Neural cell (in vitro differentiated cells): ENCODE data around the gene VWA1. TPM values are rescaled to one million over a fixed set of nuclear protein-coding genes. Genes with fewer than 3 reads are reported as not detected.

Experiments used
- H2AFZ ChIP-seq: fragments of 200-600, 300-800 bp; sonication (generic), shearing (Covaris generic); 2 replicates; pipeline ENCODE4 v1.6.0; 2014; ENCODE audit warnings: low read depth, mild to moderate bottlenecking, antibody characterized with exemption, low read length, moderate library complexity
- H3F3A ChIP-seq: fragments of 200-600 bp; shearing (Covaris generic); 2 replicates; pipeline ENCODE4 v1.6.1; 2016; ENCODE audit warnings: mild to moderate bottlenecking, moderate library complexity, mixed read lengths, antibody characterized with exemption, low read length; ENCODE audit not compliant: insufficient read depth, poor library complexity, severe bottlenecking
- H3K27ac ChIP-seq: fragments of 200-600, 300-800 bp; sonication (generic), shearing (Covaris generic); 2 replicates; pipeline ENCODE4 v1.5.1; 2014; ENCODE audit warnings: mild to moderate bottlenecking, low read length, moderate library complexity
- H3K27me3 ChIP-seq: fragments of 300-800, 200-600 bp; sonication (generic), shearing (Covaris generic); 2 replicates; pipeline ENCODE4 v1.6.0; 2014; ENCODE audit warnings: mild to moderate bottlenecking, low read depth, low read length, moderate library complexity; ENCODE audit not compliant: insufficient read depth
- H3K36me3 ChIP-seq: fragments of 300-800, 200-600 bp; sonication (generic), shearing (Covaris generic); 2 replicates; pipeline ENCODE4 v1.5.1; 2014; ENCODE audit warnings: mild to moderate bottlenecking, antibody characterized with exemption, low read length, moderate library complexity; ENCODE audit not compliant: insufficient read depth
- H3K4me2 ChIP-seq: fragments of 300-800, 200-600 bp; sonication (generic), shearing (Covaris generic); 2 replicates; pipeline ENCODE4 v1.6.0; 2014; ENCODE audit warnings: mild to moderate bottlenecking, low read length
- H3K4me3 ChIP-seq: fragments of 300-800, 200-600 bp; sonication (generic), shearing (Covaris generic); 2 replicates; pipeline ENCODE4 v1.5.1; 2014; ENCODE audit warnings: mild to moderate bottlenecking, low read length, moderate library complexity
- H3K79me2 ChIP-seq: fragments of 200-600 bp; shearing (Covaris generic); replicated peaks from 2 replicates; pipeline ENCODE4 v1.6.0; 2014; ENCODE audit warnings: mild to moderate bottlenecking, low read length, moderate library complexity; ENCODE audit not compliant: insufficient read depth
- H3K9ac ChIP-seq: fragments of 300-800, 200-600 bp; sonication (generic), shearing (Covaris generic); 2 replicates; pipeline ENCODE4 v1.6.1; 2016; ENCODE audit warnings: mild to moderate bottlenecking, low read length, mixed read lengths
- H3K9me2 ChIP-seq: fragments of 200-600 bp; shearing (Covaris generic); 2 replicates; pipeline ENCODE4 v1.6.1; 2016; ENCODE audit warnings: mild to moderate bottlenecking, low read length, mixed read lengths; ENCODE audit not compliant: insufficient read depth
- H3K9me3 ChIP-seq: fragments of 200-600, 300-800 bp; sonication (generic), shearing (Covaris generic); 2 replicates; pipeline ENCODE4 v1.6.1; 2016; ENCODE audit warnings: mild to moderate bottlenecking, mixed run types, low read length, moderate library complexity, mixed read lengths
- H4K20me1 ChIP-seq: fragments of 200-600 bp; shearing (Covaris generic); 2 replicates; pipeline ENCODE4 v1.6.1; 2016; ENCODE audit warnings: mild to moderate bottlenecking, mixed run types; ENCODE audit not compliant: insufficient read depth
- EP300 ChIP-seq: fragments of 450-650 bp; conservative IDR thresholded peaks from 2 replicates; pipeline ENCODE4 v1.6.1; 2014; ENCODE audit warnings: antibody characterized with exemption, mild to moderate bottlenecking, moderate library complexity; ENCODE audit not compliant: poor library complexity, severe bottlenecking
- EZH2 ChIP-seq: fragments of 200-600, 300-800 bp; shearing (Covaris generic), sonication (generic); IDR thresholded peaks from 2 replicates; pipeline ENCODE4 v1.6.1; 2014; ENCODE audit warnings: antibody characterized with exemption, low read length, borderline replicate concordance, mild to moderate bottlenecking; ENCODE audit not compliant: insufficient read depth, poor library complexity, severe bottlenecking
- MXI1 ChIP-seq: fragments of 450-650 bp; conservative IDR thresholded peaks from 2 replicates; pipeline ENCODE4 v1.6.1; 2014; ENCODE audit warnings: antibody characterized with exemption, mild to moderate bottlenecking; ENCODE audit not compliant: poor library complexity, severe bottlenecking
- POLR2AphosphoS5 ChIP-seq: IDR thresholded peaks from 2 replicates; pipeline ENCODE4 v1.6.1; 2012
- RAD21 ChIP-seq: fragments of 450-650 bp; conservative IDR thresholded peaks from 2 replicates; pipeline ENCODE4 v1.6.1; 2014; ENCODE audit warnings: antibody characterized with exemption, mild to moderate bottlenecking, moderate library complexity
- SMC3 ChIP-seq: fragments of 450-650 bp; conservative IDR thresholded peaks from 2 replicates; pipeline ENCODE4 v1.6.1; 2014; ENCODE audit warnings: antibody characterized with exemption, mild to moderate bottlenecking, moderate library complexity; ENCODE audit not compliant: poor library complexity
- TAF1 ChIP-seq: IDR thresholded peaks from 2 replicates; pipeline ENCODE4 v1.6.1; 2012; ENCODE audit warnings: low read depth
- polyA plus RNA-seq: library from polyadenylated mRNA; depleted of rRNA; stranded (reverse); fragments of >200 nt; gene quantifications from 2 replicates; pipeline ENCODE4 v1.2.3, GENCODE V29; 2014
- TF ChIP-seq, protein P1 (sequence below): fragments of 450-650 bp; IDR thresholded peaks from 2 replicates; pipeline ENCODE4 v1.5.1; 2014; ENCODE audit warnings: antibody characterized with exemption, mild to moderate bottlenecking, moderate library complexity; ENCODE audit not compliant: poor library complexity, severe bottlenecking
- TF ChIP-seq, protein P2 (sequence below): IDR thresholded peaks from 2 replicates; pipeline ENCODE4 v1.6.1; 2012; ENCODE audit warnings: borderline replicate concordance

VWA1 gene
- polyA plus RNA-seq, 1 donor from 2014 or later: 0.88 TPM

- Histone ChIP-seq H4K20me1 (no peaks in the 10 kb centered on the region), H3K79me2 (no peaks in the 10 kb centered on the region), H3K27ac (no peak overlapping the region), H3K9me3 (no peaks in the 10 kb centered on the region), H3K9me2 (no peaks in the 10 kb centered on the region), H2AFZ (no peak overlapping the region), H3K4me2 (no peak overlapping the region), H3F3A (no peaks in the 10 kb centered on the region), H3K4me3 (no peak overlapping the region), H3K36me3 (no peaks in the 10 kb centered on the region), H3K27me3 (no peaks in the 10 kb centered on the region), H3K9ac (no peak overlapping the region)
- TF ChIP-seq SMC3 (no peak), RAD21 (no peak), POLR2AphosphoS5 (no peak), MXI1 (no peak), EZH2 (no peak), TAF1 (no peak), EP300 (no peak)
- TF ChIP-seq, protein P1, sequence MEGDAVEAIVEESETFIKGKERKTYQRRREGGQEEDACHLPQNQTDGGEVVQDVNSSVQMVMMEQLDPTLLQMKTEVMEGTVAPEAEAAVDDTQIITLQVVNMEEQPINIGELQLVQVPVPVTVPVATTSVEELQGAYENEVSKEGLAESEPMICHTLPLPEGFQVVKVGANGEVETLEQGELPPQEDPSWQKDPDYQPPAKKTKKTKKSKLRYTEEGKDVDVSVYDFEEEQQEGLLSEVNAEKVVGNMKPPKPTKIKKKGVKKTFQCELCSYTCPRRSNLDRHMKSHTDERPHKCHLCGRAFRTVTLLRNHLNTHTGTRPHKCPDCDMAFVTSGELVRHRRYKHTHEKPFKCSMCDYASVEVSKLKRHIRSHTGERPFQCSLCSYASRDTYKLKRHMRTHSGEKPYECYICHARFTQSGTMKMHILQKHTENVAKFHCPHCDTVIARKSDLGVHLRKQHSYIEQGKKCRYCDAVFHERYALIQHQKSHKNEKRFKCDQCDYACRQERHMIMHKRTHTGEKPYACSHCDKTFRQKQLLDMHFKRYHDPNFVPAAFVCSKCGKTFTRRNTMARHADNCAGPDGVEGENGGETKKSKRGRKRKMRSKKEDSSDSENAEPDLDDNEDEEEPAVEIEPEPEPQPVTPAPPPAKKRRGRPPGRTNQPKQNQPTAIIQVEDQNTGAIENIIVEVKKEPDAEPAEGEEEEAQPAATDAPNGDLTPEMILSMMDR: no peak
- TF ChIP-seq, protein P2, sequence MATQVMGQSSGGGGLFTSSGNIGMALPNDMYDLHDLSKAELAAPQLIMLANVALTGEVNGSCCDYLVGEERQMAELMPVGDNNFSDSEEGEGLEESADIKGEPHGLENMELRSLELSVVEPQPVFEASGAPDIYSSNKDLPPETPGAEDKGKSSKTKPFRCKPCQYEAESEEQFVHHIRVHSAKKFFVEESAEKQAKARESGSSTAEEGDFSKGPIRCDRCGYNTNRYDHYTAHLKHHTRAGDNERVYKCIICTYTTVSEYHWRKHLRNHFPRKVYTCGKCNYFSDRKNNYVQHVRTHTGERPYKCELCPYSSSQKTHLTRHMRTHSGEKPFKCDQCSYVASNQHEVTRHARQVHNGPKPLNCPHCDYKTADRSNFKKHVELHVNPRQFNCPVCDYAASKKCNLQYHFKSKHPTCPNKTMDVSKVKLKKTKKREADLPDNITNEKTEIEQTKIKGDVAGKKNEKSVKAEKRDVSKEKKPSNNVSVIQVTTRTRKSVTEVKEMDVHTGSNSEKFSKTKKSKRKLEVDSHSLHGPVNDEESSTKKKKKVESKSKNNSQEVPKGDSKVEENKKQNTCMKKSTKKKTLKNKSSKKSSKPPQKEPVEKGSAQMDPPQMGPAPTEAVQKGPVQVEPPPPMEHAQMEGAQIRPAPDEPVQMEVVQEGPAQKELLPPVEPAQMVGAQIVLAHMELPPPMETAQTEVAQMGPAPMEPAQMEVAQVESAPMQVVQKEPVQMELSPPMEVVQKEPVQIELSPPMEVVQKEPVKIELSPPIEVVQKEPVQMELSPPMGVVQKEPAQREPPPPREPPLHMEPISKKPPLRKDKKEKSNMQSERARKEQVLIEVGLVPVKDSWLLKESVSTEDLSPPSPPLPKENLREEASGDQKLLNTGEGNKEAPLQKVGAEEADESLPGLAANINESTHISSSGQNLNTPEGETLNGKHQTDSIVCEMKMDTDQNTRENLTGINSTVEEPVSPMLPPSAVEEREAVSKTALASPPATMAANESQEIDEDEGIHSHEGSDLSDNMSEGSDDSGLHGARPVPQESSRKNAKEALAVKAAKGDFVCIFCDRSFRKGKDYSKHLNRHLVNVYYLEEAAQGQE: no peak
Measured at GRCh38 chr1:1419813-1420653, 15.5 kb upstream of the VWA1 start.

DNA sequence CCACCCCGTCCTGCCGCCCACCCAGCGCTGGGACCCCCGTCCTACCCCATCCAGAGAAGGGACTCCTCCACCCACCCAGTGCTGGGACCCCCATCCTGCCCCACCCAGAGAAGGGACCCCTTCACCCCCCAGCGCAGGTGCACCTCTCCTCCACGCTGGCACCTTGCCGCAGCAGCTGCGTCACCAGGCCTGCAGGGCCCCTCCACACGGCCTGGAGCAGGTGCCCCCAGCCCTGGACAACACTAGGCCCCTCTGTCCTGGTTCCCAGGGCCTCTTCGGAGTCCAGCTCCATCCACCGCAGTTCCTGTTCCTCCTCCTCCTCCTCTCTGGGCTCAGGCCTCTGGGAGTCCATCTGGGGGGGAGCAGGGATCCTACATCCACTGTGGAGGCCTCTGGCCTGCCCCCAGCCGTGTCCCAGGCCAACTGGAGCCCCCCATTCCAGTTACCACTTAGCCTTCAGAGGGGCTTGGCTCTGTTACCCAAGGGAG lies 14.8 kb upstream of the VWA1 start:
- H4K20me1 ChIP-seq: no peaks in the 10 kb centered on the region
- no peak for TF ChIP-seq EZH2
- TF ChIP-seq, protein P2: no peak
- TF ChIP-seq POLR2AphosphoS5: no peak
- no peak overlapping the region for H3K4me3 ChIP-seq
- no peaks in the 10 kb centered on the region for H3F3A ChIP-seq
- H3K9ac ChIP-seq: no peak overlapping the region
- no peaks in the 10 kb centered on the region for H3K9me3 ChIP-seq
- no peak overlapping the region for H2AFZ ChIP-seq
- H3K9me2 ChIP-seq: no peaks in the 10 kb centered on the region
- no peaks in the 10 kb centered on the region for H3K27me3 ChIP-seq
- no peak overlapping the region for H3K4me2 ChIP-seq
- no peaks in the 10 kb centered on the region for H3K79me2 ChIP-seq
- no peaks in the 10 kb centered on the region for H3K36me3 ChIP-seq
- H3K27ac ChIP-seq: no peak overlapping the region
